ENCODE results near the gene INHBB.

Gene INHBB

GRCh38 chr2:120316071-120316470 is 29.9 kb upstream of the INHBB start:
- no peak overlapping the region for H3K9ac ChIP-seq (ENCODE audit: low read length)
- H3K9me3 ChIP-seq (ENCODE audit: insufficient read depth, low read length): no peaks in the 10 kb centered on the region
- TF ChIP-seq CTCF (IDR thresholded peaks at IDR 0.05; ENCODE audit: insufficient read depth, low read length, poor library complexity, severe bottlenecking) (no peak), EZH2phosphoT487 (conservative IDR thresholded peaks at IDR 0.05; ENCODE audit: low read length) (no peak)
- no peaks in the 10 kb centered on the region for H4K20me1 ChIP-seq (ENCODE audit: low read depth, low read length)
- no peaks in the 10 kb centered on the region for H3F3A ChIP-seq (ENCODE audit: insufficient read depth)
- no peak overlapping the region for H2AFZ ChIP-seq (ENCODE audit: low read depth, low read length, severe bottlenecking)
- no peaks in the 10 kb centered on the region for H3K79me2 ChIP-seq (ENCODE audit: insufficient read depth, low read length)
- H3K4me3 ChIP-seq (ENCODE audit: insufficient read depth, low read length, poor library complexity, severe bottlenecking): no peak overlapping the region
- H3K36me3 ChIP-seq (ENCODE audit: low read length): no peaks in the 10 kb centered on the region
- H3K9me2 ChIP-seq (replicated peaks; ENCODE audit: insufficient read depth, low read length): no peaks in the 10 kb centered on the region
- no peak overlapping the region for H3K27ac ChIP-seq (ENCODE audit: low read depth, low read length)
- no peak overlapping the region for H3K4me2 ChIP-seq (ENCODE audit: low read depth, low read length, poor library complexity, severe bottlenecking)
- H3K27me3 ChIP-seq (ENCODE audit: low read length): no peaks in the 10 kb centered on the region

GRCh38 chr2:120316528-120317179 is 29.3 kb upstream of the INHBB start:
- Histone ChIP-seq H4K20me1 (ENCODE audit: low read depth, low read length) (no peaks in the 10 kb centered on the region), H3K27ac (ENCODE audit: low read depth, low read length) (no peak overlapping the region), H3F3A (ENCODE audit: insufficient read depth) (no peaks in the 10 kb centered on the region), H3K27me3 (ENCODE audit: low read length) (no peaks in the 10 kb centered on the region), H3K79me2 (ENCODE audit: insufficient read depth, low read length) (no peaks in the 10 kb centered on the region), H2AFZ (ENCODE audit: low read depth, low read length, severe bottlenecking) (no peak overlapping the region), H3K36me3 (ENCODE audit: low read length) (no peaks in the 10 kb centered on the region), H3K9ac (ENCODE audit: low read length) (no peak overlapping the region), H3K9me3 (ENCODE audit: insufficient read depth, low read length) (no peaks in the 10 kb centered on the region), H3K4me3 (ENCODE audit: insufficient read depth, low read length, poor library complexity, severe bottlenecking) (no peak overlapping the region), H3K4me2 (ENCODE audit: low read depth, low read length, poor library complexity, severe bottlenecking) (no peak overlapping the region), H3K9me2 (replicated peaks; ENCODE audit: insufficient read depth, low read length) (no peaks in the 10 kb centered on the region)
- no peak for TF ChIP-seq CTCF (IDR thresholded peaks at IDR 0.05; ENCODE audit: insufficient read depth, low read length, poor library complexity, severe bottlenecking)
- TF ChIP-seq EZH2phosphoT487 (conservative IDR thresholded peaks at IDR 0.05; ENCODE audit: low read length): no peak

GRCh38 chr2:120317180-120317533 is 28.8 kb upstream of the INHBB start:
- no peaks in the 10 kb centered on the region for H3K27me3 ChIP-seq (ENCODE audit: low read length)
- H3K4me3 ChIP-seq (ENCODE audit: insufficient read depth, low read length, poor library complexity, severe bottlenecking): no peak overlapping the region
- H3K79me2 ChIP-seq (ENCODE audit: insufficient read depth, low read length): no peaks in the 10 kb centered on the region
- no peak overlapping the region for H3K27ac ChIP-seq (ENCODE audit: low read depth, low read length)
- no peaks in the 10 kb centered on the region for H3K9me2 ChIP-seq (replicated peaks; ENCODE audit: insufficient read depth, low read length)
- H4K20me1 ChIP-seq (ENCODE audit: low read depth, low read length): no peaks in the 10 kb centered on the region
- H3K9ac ChIP-seq (ENCODE audit: low read length): no peak overlapping the region
- H3K36me3 ChIP-seq (ENCODE audit: low read length): no peaks in the 10 kb centered on the region
- H2AFZ ChIP-seq (ENCODE audit: low read depth, low read length, severe bottlenecking): no peak overlapping the region
- no peaks in the 10 kb centered on the region for H3K9me3 ChIP-seq (ENCODE audit: insufficient read depth, low read length)
- no peak overlapping the region for H3K4me2 ChIP-seq (ENCODE audit: low read depth, low read length, poor library complexity, severe bottlenecking)
- H3F3A ChIP-seq (ENCODE audit: insufficient read depth): no peaks in the 10 kb centered on the region
- TF ChIP-seq EZH2phosphoT487 (conservative IDR thresholded peaks at IDR 0.05; ENCODE audit: low read length) (no peak), CTCF (IDR thresholded peaks at IDR 0.05; ENCODE audit: insufficient read depth, low read length, poor library complexity, severe bottlenecking) (no peak)

All from SU-DHL-6 (cell line).